ENCODE measurements around the gene SPRY4. TPM values are rescaled to one million over a fixed set of nuclear protein-coding genes. Genes with fewer than 3 reads are reported as not detected.

SPRY4 gene
- total and polyA plus RNA-seq, 2 experiments from 2014 or later = 4.4 to 11.0 TPM

DNA sequence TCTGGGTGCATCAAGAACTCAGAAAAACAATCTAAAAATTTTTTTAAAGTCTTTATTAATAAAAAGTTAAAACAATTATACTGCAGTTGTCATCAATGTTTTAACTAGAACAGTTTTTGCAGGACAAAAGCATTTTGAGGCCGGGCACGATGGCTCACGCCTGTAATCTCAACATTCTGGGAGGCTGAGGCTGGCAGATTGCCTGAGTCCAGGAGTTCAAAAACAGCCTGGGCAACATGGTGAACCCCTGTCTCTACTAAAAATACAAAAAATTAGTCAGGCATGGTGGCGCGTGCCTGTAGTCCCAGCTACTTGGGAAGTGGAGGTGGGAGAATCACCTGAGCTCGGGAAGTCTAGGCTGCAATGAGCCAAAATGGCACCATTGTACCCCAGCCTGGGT is 5.2 kb upstream of the SPRY4 start:
- no peaks in the 10 kb centered on the region for H3K9me3 ChIP-seq (ENCODE audit: low read depth)
- no peaks in the 10 kb centered on the region for H3K27me3 ChIP-seq

DNA sequence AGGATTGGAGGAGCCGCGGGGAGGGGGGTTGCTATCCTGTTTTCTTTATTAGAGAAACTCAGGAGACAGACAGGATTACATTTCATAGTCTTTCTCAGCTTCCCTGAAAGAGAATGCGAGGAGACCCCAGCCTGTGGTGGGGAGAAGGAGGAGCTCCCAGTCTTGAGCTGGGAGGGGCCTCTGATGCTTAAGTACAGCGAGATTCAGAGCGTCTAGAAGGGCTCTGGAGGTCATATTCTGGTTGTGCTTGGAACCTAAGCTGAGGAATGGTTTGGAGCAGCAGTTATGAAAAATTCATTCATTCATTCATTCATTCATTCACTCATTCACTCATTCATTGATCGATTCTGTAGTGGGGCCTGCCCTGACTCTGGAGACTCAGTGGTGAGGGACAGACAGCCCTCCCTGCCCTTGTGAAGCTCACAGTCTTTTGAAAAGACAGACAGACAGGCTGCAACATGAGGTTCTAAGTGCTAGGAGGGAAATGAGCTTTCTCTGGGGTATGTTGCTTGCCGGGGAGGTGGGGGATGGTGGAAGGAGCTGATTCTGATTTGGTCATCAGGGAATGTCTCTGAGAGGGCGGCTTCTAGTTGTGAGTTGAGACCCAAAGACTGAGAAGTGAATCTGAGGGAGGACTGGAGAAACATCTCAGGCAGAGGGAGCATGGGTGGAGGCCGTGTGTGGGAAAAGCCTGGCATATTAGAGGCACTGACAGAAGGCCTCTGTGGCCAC is 2.5 kb upstream of the SPRY4 start:
- Histone ChIP-seq H3K27ac (no peak overlapping the region), H3K9me3 (ENCODE audit: low read depth) (no peaks in the 10 kb centered on the region), H3K36me3 (no peaks in the 10 kb centered on the region), H3K4me3 (no peak overlapping the region), H3K4me1 (ENCODE audit: low read depth) (peaks cover 15% of the 10 kb centered on the region), H3K27me3 (no peaks in the 10 kb centered on the region)
- peak in 1 of 2 donors; percentile 55 for DNase-seq (ENCODE audit: low read depth in 1 of 2, low spot score in 1 of 2)
- TF ChIP-seq, protein P1, sequence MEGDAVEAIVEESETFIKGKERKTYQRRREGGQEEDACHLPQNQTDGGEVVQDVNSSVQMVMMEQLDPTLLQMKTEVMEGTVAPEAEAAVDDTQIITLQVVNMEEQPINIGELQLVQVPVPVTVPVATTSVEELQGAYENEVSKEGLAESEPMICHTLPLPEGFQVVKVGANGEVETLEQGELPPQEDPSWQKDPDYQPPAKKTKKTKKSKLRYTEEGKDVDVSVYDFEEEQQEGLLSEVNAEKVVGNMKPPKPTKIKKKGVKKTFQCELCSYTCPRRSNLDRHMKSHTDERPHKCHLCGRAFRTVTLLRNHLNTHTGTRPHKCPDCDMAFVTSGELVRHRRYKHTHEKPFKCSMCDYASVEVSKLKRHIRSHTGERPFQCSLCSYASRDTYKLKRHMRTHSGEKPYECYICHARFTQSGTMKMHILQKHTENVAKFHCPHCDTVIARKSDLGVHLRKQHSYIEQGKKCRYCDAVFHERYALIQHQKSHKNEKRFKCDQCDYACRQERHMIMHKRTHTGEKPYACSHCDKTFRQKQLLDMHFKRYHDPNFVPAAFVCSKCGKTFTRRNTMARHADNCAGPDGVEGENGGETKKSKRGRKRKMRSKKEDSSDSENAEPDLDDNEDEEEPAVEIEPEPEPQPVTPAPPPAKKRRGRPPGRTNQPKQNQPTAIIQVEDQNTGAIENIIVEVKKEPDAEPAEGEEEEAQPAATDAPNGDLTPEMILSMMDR (IDR thresholded peaks at IDR 0.05; ENCODE audit: low read depth, low read length) = no peak

More for the DNA sequence above, 5.2 kb upstream of the SPRY4 start:
- Histone ChIP-seq H3K27ac (no peak overlapping the region), H3K4me1 (ENCODE audit: low read depth) (no peaks in the 10 kb centered on the region), H3K4me3 (no peak overlapping the region), H3K36me3 (no peaks in the 10 kb centered on the region)
- DNase-seq (ENCODE audit: low read depth in 1 of 2, low spot score in 1 of 2) = no peak
- TF ChIP-seq, protein P1 (IDR thresholded peaks at IDR 0.05; ENCODE audit: low read depth, low read length) = no peak

- Histone ChIP-seq H3K36me3 (no peaks in the 10 kb centered on the region), H3K27me3 (no peaks in the 10 kb centered on the region), H3K27ac (no peak overlapping the region), H3K9me3 (ENCODE audit: low read depth) (no peaks in the 10 kb centered on the region), H3K4me3 (no peak overlapping the region), H3K4me1 (ENCODE audit: low read depth) (peaks cover 15% of the 10 kb centered on the region)
- no peak for DNase-seq (ENCODE audit: low read depth in 1 of 2, low spot score in 1 of 2)
- TF ChIP-seq, protein P1 (IDR thresholded peaks at IDR 0.05; ENCODE audit: low read depth, low read length) = no peak
Observed at GRCh38 chr5:142326480-142326938, 1.7 kb upstream of the SPRY4 start.

GRCh38 chr5:142325725-142326479 is 1.1 kb upstream of the SPRY4 start:
- peaks cover 21% of the 10 kb centered on the region for H3K4me1 ChIP-seq (ENCODE audit: low read depth)
- H3K36me3 ChIP-seq = no peaks in the 10 kb centered on the region
- no peaks in the 10 kb centered on the region for H3K27me3 ChIP-seq
- H3K9me3 ChIP-seq (ENCODE audit: low read depth) = no peaks in the 10 kb centered on the region
- peak overlapping the region; percentile 51 for H3K4me3 ChIP-seq
- no peak overlapping the region for H3K27ac ChIP-seq
- peak; percentile 41 to 88 for DNase-seq (ENCODE audit: low read depth in 1 of 2, low spot score in 1 of 2)
- TF ChIP-seq, protein P1 (IDR thresholded peaks at IDR 0.05; ENCODE audit: low read depth, low read length) = no peak

DNA sequence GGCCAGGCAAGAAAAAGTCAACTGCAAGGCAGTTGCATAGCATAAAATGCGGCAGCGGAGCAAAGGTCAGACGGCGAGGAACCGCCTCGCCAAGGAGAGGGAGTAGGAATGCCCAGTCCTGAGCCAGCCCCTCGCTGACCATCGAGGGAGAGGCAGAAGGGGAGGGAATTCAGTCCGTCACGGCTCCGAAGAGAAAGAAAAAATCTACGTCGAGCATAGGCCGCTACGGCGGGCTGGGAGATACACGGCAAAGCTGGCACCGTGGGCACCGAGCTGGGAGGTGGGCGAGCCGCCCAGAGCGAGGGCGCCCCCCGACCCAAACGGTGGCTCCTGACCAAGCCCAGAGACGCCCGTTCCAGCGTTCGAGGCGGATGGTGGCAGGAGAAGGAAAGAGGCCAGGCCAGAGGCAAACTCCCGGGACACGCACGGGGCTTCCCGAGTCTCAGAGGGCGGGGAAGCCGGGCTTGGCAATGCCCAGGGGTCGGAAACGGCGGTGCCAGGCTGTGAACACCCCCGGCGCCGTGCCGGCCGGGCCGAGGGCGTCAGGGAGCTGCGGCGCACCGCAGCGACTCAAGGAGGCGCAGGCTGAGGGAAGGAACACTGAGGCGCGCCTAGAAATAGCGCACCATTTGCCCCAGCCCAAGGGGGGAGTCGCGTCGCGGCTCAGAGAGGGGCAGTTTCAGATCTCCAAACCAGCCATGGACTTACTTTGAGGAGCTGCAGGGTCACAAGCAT is 518 bp downstream of the SPRY4 start:
- H3K4me1 ChIP-seq (ENCODE audit: low read depth) = peaks cover 37% of the 10 kb centered on the region
- H3K9me3 ChIP-seq (ENCODE audit: low read depth) = no peaks in the 10 kb centered on the region
- H3K27ac ChIP-seq = peak overlapping the region; percentile 62
- H3K27me3 ChIP-seq = no peaks in the 10 kb centered on the region
- no peaks in the 10 kb centered on the region for H3K36me3 ChIP-seq
- DNase-seq (ENCODE audit: low read depth in 1 of 2, low spot score in 1 of 2) = peak; percentile 39 to 76
- peak overlapping the region; percentile 51 for H3K4me3 ChIP-seq
- TF ChIP-seq, protein P1 (IDR thresholded peaks at IDR 0.05; ENCODE audit: low read depth, low read length) = peak; percentile 38
